GM19099 (cell line): Measurements from ENCODE around the gene FASLG.

ENCODE experiments used
- POLR2A ChIP-seq: IDR thresholded peaks from 3 replicates; pipeline ENCODE4 v1.6.1; 2011; ENCODE audit warnings: low read depth; ENCODE audit not compliant: insufficient read length; ENCODE audit errors: extremely low read depth

Gene FASLG

DNA sequence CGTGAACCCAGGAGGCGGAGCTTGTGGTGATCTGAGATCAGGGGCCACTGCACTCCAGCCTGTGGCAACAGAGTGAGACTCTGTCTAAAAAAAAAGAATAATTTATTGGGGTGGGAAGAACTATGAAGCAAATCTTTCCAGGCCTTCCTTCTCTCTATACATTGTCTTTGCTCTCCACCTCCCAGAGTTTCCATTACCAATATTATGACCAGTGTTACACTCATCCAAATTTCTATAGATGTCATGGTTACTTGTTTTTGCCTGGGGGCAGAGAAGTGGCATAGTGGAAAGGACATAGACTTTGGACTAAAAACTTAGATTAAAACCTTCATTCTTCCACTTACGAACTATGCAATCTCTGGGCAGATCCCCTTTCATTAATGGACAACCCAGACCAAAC, 10.1 kb downstream of the FASLG start:
- no peak for TF ChIP-seq POLR2A

DNA sequence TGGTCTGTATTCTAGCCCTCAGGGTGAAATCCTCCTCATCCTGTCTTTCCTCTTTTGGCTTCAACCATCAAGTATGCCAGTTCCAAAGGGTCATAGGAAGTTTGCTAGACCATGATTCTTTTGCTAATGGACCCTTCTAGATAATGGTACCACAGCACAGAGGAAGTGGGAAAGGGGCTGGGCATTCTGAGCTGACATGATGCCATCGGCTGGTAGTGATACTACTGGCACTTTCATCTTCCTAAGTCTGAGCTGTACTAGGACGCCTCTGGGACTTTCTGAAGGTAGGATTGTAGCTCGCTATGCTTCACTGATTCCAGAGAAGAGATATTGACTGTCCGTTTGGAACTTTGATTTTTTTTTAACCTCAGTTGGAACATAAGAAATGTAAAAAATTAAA, 11.4 kb downstream of the FASLG start:
- no peak for TF ChIP-seq POLR2A

DNA sequence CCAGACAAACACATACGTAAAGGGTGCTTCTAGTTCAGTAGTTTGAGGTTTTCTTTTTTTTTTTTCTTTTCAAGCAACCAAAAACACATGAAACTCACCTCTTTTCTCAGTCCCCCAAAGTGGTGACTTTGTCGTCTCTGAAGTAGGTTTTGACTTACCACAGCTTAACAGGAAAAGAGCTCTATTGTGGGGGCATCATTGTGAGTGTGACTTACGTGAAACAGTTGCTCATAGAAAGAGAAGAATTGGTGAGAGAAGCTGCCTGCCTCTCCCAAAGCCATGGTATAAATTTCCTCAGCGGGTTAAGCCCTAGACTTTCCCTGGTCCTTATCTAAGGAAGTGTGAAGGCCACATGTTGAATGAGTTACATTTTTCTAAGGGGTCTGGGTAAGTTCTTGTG, 11.9 kb downstream of the FASLG start:
- TF ChIP-seq POLR2A = no peak

DNA sequence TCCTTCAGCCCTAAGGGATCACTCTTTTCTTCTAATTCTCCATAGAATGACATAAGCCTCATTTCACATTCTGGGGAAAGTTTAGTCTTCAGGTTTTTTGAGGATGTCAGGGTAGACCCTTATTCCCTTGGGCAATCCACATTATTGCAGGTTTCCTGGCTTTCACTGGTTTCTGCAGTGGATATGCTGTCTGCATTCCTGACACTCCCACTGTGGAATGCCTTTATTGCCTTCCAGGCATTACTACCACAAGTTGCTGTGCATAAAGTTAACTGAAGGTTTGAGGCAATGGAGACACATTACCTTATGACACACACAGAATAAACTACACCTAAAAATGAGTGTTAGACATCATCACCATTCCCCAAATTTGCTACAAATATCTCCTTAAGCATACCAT, 12.7 kb downstream of the FASLG start:
- no peak for TF ChIP-seq POLR2A

DNA sequence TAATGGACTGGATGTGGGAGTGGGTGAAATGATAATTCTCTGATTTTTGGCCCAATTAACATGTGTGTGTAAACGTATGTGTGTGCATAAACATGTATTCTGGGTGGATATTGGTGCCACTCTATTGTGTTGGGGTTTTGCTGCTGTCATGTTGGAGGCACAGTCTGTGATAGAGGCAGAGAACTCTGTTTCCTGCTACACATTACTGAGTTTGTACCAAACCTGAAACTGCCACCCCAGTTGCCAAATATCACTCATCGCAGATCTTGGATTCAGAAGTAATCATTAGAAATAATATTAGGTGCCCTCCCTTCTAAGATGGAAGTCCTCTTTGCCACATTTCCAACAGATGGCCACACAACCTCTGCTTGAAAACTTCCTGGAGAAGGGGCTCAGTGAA, 13.8 kb downstream of the FASLG start:
- no peak for TF ChIP-seq POLR2A

DNA sequence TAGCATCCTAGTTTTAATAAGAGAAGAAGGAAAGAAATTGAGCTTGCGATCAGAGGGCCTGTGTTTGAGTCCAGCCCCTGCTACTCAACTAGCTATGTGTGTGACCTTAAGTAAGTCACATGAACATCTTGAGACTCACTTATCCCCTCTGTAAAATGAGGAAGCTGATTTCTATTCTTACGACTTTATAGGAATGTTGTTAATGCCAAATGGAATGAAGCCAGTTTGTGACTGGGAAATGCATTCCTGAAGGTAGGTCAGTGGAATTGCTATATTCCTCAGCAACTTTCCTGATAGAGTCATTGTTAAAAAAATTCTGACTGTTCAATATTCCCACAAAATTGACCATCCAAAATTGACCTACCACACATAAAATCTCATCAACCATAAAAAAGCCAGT, 14.9 kb downstream of the FASLG start:
- TF ChIP-seq POLR2A = no peak

DNA sequence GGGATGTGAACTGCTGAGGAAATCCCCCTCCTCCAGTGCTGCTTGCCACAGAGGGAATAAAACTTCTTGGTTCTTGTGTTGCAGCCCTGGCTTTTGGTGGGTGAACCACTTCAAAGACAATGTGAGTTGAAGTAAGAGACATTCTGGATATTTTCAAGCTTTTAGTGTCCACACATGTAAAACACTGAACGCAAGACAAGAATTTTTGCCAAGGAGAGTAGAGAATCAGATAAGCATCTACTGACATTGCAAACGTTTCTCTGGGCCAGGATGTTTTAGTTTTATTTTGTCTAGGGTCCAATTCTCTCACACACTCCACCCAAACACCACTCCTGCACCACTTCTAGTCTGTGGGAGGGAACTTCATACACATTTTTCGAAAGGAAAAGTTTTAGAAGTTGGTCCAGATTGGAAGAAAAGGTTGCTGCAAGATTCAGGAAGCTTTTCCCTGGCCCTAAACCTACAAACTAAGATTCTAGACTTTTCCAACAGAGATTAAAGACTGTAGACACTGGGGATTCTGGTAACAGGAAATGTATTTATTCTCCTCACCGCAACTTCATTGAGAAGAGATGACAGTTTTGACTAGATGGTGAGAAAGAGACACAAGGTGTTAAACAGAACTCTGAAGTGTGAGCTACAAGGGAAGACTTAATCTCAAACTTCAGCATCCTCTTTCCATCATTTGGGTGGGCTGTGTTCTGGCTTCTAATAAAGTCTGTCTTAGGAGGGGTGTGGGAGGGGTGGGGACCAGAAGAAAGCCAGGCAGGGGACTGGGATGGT, 16.1 kb downstream of the FASLG start:
- no peak for TF ChIP-seq POLR2A

DNA sequence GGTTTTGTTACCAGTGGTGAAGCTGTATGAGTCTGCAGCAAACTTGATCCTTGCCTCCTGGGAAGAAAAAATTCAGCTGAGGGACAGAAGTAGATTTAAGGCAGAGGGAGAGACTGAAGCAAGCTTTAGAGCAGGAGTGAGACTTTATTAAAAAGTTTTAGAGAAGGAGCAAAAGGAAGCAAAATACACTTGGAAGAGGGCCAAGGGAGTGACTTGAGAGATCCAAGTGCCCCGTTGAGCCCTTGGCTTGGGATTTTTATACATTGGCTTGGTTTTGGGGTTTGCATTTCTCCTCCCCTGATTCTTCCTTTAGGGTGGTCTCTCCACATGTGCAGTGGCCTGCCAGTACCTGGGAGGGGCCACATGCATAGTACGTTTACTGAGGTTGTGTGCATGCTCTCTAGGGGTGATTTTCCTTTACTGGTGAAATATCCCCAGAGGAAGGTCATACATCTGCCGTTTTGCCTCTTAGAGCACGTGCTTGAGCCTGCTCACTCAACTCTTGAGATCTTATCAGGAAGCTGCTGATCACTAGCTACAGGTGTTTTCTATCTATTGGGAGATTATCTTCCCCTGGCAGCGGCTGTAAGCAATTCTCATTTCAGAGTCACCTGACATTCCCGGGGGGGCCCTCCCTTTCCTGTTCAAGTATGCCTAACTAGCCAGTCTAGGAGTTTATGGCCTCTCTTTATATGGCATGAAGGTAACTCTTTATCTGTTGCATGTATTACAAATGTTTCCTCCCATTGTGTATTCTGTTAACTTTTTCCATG, 20.3 kb downstream of the FASLG start:
- no peak for TF ChIP-seq POLR2A

DNA sequence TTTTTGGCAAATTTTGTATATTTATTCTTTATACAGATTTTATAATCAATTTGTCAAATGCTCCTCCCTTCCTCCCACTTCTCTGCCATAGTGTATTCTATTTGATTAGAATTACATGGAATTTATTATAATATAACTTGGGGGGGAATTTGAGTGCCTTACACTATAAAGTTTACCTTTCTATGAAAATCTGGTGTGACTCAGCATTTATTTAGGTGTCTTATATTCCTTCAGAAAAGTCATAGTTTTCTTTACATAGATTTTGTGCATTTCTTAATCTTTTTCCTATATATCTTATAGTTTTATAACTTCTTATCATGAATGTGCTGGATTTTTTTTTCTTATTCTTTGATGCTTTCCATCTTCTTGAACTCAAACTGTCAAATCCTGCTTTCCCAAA, 21.3 kb downstream of the FASLG start:
- no peak for TF ChIP-seq POLR2A

DNA sequence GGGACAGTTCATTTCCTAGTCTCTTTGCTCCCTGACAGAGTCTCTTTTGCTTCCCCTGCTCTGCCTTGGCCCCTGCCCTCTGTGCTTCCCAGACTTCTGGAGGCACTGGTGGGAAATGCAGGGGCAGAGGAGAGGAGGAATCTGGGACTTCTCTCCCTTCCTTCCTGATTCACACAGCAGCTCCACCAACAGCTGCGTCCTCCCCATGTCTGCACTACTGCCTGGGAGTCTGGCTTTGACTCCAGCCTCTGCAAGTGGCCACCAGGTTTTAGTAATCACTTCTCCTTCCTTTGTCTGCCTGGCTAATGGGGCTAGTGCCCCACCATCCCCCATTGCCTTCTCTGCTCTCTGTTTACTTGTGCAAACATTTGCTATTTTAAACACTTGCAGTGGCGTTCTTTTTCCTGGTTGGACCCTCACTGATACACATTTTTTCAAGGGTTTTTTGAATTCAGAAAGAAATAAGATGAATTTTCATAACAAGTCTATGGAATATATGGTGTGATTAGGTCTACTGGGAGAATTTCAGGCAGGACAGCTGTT, 21.9 kb downstream of the FASLG start:
- TF ChIP-seq POLR2A = no peak

DNA sequence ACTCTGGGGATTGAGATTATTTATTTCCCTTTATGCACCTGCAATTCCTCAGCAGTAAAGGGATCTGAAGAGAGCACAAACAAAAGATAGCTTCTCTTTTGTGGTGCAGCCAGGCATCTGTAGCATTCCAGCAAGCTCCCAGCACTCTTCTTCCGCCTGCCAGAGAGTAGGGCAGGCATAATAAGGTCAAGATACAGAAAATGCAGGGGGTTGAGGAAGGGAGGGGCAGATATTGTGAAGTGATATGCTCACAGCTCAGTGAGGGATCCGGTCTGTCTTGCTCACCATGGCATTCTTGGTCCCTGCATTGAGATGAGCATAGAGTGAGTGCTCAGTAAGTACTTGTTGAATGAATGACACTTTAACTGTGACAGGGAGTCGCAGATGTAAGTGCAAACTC, 23.9 kb downstream of the FASLG start:
- TF ChIP-seq POLR2A = no peak

DNA sequence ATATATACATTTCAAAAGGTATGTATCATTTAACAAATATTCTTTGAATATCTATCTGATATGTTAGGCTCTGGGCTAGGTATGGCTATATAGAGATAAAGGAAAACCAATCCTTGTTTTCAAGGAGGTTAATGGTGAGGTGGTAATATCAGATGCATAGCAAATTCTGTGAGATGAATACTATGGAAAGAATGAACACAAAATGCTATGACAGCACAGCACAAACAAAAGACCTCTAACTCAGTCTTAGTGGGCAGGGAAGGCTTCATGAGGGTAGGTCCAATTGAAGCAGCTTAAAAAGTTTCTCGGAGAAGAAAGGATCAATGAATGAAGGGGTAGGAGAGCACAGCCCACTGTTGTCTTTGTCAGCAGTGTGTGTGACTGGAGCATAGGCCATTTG, 27.2 kb downstream of the FASLG start:
- no peak for TF ChIP-seq POLR2A

DNA sequence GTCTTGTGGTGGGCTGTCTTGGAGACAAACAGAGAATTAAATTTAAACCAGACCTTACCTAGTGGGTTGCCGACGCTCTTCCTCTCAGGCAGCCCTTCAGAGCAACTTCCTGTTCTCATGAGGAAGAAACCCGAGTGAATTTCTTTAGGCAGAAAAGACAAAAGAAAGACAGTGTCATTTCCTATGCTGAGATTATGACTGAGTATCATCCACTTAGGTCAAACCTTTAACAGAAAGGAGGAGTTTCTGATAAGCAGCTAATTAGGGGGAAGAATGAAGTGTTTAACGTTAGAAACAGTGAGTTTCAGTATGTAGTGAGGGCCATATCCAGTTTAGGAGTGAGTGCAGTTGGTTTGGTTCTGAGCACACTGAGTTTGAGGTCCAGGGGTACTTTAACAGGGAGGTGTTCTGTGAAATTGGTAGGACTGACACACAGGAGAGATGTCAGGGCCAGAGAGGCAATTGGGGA, 38.7 kb downstream of the FASLG start:
- no peak for TF ChIP-seq POLR2A

DNA sequence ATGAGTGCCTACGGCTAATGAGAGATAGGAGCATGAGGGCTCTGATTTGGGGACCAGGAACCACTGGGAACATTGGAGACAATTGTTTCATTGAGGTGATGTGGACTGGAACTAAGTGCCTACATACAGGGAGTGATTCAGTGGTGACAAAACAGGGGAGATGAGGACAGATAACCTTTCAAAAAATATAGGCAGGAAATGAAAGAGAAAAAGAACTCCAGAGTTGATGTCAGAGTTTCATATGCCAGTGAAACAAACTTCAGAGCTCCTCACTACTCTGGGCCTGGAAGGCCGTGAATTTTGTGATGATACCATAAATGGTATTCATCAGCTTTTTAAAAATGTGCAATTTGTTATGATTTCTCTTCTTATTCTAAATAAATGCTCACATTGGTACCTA, 39.3 kb downstream of the FASLG start:
- TF ChIP-seq POLR2A = no peak

DNA sequence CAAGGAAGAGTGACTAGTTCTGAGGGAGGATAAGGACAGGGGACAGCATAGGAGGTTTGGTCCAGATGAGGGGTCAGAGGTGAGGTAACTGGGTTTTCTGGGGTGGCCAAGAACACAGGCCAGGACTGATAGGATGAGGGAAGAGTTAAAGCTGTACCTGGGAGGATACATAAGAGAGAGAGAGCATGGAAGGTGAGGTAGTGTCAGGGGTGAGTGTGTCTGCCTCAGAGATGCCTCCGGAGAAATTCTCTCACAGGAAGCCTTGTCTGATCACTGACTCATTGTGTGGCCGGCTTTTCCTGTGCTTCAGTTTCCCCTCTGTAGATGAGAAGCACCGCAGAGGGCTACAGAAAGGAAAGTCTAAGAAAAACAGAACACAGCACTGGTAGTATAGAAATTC, 40.2 kb downstream of the FASLG start:
- TF ChIP-seq POLR2A = no peak

DNA sequence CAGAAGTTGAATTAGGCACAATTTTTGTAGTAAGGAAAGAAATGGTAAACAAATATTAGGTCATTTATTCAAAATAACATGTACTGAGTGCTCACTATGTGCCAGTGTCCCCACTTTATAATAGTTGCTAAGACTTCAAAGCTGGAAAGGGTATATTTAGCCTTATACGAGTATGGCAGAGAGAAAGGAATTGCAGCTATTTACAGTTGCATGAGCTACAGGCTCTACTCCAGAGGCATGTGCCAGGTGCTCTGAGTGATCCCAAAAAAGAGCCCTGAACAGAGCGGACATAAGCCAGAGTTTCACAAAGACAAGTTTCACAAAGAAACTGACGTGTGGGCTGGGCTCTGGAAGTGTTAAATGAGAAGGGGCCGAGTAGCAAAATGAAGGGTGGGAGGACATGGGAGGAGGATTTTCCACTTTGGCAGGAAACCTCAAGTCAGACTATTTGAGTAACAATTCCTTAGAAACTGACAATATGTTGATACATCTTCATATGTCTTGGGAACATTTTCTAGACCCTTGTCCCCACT, 40.9 kb downstream of the FASLG start:
- no peak for TF ChIP-seq POLR2A

DNA sequence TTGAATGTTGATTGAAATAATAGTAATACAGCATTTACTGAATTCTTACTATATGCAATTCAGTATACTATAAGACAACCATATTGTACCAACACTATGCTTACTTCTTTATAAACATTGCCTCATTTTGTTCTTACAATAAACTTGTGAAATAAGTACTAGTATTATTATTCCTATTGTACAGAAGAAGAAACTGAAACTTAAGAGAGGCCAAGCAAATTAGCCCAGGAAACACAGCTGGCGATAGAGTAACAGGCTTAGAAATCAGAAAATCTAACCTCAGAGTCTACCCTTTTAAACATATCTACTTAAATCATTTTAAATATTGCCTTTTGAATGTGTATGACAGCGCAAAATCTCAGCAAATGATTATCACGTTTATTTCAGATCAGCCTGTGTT, 41.7 kb downstream of the FASLG start:
- TF ChIP-seq POLR2A = no peak

DNA sequence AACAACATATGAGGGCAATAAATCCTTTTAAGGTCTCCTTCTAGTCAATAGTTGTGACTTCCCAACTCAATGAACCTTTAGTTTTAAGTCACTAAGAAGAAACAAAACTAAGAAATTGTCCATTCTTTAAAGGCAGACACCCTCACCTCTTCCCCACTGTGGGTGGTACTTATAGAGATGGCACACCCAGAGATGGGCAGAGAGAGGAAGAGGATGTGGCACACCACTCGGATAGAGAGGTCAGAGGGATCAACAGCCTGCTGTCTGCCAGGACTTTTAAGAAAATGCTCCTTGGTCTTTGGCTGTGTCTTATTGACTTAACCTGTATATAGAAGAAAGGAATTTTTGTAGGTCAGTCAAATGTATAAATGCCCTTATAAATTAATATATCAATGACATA, 45.1 kb downstream of the FASLG start:
- no peak for TF ChIP-seq POLR2A
